COLO829 (cell line): ENCODE results near the gene ATG7.
"Not testable (repeated sequence)": the region's sequence is repeated elsewhere in the genome, so short reads cannot be mapped to it uniquely, and the experiment has no call there.

Experiments used
- DNase-seq: peaks from one replicate; pipeline ENCODE4 v3.0.0; 2012; ENCODE audit warnings: low spot score

ATG7 gene

GRCh38 chr3:11431319-11431718 lies 159.1 kb downstream of the ATG7 start:
- DNase-seq, result no peak

GRCh38 chr3:11434017-11434526 lies 161.9 kb downstream of the ATG7 start:
- peak; percentile 6 for DNase-seq

GRCh38 chr3:11434563-11435096 lies 162.4 kb downstream of the ATG7 start:
- no peak for DNase-seq

GRCh38 chr3:11435440-11436165 lies 163.4 kb downstream of the ATG7 start:
- DNase-seq, result no peak

GRCh38 chr3:11436775-11437174 lies 164.6 kb downstream of the ATG7 start:
- DNase-seq, result no peak

- no peak for DNase-seq
These were observed 165.3 kb downstream of the ATG7 start for GRCh38 chr3:11437506-11437905.

GRCh38 chr3:11438646-11439045 lies 166.4 kb downstream of the ATG7 start:
- DNase-seq, result no peak

DNA sequence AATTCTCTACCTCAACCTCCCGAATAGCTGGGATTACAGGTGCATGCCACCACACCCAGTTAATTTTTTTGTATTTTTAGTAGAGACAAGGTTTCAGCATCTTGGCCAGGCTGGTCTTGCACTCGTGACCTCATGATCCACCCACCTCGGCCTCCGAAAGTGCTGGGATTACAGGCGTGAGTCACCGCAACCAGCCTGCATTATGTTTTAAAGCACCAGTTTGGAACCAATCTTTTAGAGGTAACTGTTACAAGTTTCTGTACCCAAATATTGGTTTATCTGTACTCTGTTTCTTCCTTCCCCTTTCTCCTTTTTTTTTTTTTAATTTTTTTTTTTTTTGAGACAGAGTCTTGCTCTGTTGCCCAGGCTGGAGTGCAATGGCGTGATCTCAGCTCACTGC lies 169.1 kb downstream of the ATG7 start:
- DNase-seq, result not testable (repeated sequence)

DNA sequence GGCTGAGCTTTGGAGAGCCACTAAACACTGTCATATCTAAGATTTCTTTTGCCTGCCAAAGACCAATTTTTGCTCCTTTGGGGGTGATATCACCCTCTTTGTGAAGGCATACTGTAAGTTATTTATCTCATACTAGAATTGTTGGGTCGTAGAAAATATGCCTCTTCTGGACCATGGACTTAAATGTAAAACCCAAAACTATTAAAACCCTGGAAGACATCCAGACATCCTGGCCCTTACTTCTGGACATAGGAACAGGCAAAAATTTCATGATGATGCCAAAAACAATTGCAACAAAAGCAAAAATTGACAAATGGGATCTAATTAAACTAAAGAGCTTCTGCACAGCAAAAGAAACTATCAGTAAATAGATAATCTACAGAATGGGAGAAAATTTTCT lies 172.2 kb downstream of the ATG7 start:
- DNase-seq, result no peak

DNA sequence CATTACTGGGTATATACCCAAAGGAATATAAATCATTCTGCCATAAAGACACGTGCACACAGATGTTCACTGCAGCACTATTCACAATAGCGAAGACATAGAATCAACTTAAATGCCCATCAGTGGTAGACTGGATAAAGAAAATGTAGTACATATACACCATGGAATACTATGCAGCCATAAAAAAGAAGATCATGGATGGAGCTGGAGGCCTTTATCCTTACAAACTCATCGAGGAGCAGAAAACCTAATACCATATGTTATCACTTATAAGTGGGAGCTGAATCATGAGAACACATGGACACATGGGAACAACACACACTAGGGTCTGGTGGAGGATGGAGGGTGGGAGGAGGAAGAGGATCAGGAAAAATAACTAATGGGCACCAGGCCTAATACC lies 173.0 kb downstream of the ATG7 start:
- DNase-seq, result not testable (repeated sequence)

DNA sequence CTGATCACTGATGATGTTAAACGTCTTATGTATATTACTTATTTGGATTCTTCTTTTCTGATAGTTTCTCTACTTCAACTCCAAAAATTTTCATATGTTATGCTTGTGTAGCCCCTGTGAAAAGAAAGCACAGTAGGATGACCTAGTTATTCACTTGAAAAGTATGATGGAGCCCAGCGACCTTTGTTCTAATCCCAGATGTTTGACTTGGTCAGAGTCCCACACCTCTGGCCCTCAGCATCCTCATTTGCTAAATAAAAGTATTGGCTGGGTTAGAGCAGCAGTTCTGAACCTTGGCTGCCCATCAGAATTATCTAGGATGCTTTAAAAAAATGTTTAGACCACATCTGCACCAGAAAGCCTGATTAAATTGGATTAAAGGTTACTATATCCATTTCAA lies 173.7 kb downstream of the ATG7 start:
- no peak for DNase-seq

DNA sequence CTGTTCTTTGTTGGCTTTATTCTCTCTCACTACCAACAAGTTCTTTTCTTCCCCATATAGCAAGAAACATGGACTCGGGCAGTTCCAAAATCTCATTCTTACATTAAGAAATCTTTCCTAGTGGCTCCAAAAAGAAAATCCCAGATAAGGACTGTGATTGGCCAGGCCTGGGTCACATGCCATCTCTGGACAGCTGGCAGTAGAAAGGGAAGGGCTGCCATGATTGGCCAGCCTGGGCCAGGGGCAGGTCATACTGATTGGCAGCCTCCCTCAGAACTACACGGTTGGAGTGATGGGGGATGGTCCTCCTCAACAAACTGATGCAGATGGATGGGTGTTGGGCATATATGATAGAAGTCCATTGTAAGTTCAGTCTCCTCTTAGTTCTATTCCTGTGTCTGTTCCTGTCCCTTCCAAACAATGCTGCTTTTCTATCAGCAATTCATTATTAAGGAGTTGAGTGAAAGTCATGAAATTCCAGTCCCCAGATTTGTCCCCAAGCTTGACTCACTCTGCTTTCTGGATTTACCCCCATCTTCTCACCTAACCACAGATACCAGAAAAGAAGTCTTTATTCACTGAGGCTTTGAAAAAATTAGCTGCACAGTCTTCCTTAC lies 175.5 kb downstream of the ATG7 start:
- peak; percentile 62 for DNase-seq

GRCh38 chr3:11450015-11450414 lies 177.8 kb downstream of the ATG7 start:
- DNase-seq, result no peak

DNA sequence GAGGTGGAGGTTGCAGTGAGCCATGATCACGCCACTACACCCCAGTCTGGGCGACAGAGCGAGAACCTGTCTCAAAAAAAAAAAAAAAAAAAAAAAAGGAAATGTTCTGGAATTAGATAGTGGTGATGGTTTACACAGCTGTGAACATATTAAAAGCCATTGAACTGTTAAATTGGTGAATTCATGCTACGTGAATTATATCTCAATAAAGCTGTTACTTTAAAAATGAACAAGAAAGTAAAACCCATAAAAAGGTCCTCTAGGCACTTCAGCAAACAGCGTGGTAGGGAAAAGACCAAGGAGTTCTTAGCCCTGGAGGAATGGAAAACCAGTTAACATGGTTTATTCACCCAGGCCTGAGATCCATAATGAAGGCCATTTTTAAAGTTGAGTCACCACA lies 180.1 kb downstream of the ATG7 start:
- no peak for DNase-seq

DNA sequence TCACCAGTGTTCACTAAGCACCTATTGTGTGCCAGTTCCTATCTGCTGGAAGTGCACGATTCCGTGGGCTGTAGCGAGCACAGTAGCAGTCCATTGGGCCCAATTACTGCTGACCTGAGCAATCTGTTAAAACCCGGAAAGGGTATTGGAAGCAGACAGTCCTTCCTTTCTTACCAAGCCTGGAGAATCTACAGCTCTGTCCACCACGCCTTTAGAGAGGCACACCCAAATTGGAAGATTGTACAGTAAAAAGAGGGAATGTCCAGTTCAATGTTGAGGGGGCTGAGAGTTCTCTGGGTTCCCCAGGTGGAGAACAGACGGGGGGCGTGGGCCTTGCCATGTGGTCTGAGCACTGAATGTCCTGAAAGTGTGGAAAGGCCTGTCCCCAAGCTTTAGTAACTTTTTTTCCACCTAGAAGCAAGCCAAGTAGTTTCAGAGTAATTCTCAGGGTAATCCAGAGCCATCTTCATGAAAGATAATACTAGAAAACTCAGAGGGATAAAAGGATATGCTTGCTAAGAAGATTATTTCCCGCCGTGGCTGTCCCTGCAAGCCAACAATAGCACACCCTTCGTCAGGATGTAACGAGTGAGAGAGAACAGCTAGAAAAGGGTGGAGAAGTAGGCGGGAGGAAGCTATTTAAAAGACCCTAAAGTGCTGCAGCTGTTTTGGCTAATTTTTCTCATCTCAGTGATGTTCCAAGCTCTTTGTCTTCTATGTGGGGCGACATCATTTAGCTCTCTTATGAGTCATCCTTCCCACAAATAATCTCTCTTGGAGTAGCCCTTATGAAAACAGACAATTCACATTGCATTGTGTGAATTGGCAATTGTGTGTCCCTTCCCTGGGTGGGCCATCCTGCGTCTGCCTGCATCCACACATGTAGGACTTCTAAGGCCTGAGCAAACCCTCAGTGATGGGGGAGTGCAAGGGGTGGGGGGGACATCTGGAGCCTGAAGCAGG lies 181.0 kb downstream of the ATG7 start:
- no peak for DNase-seq

DNA sequence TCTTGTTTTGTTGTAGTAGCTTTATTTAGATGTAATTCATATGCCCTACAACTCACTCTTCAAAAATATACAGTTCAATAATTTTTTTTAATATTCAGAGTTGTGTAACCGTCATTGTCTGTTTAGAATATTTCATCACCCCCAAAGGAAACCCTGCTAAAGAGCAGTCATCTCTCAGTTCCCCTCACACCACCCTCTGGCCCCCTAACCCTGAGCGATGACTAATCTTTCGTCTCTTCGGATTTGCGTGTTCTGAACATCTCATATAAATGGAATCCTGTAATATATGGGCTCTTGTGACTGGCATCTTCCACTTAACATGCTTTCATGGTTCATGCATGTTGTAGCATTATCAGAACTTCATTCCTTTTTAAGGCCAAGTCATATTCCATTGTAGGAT lies 183.8 kb downstream of the ATG7 start:
- no peak for DNase-seq

GRCh38 chr3:11457135-11457534 lies 184.9 kb downstream of the ATG7 start:
- DNase-seq, result no peak

DNA sequence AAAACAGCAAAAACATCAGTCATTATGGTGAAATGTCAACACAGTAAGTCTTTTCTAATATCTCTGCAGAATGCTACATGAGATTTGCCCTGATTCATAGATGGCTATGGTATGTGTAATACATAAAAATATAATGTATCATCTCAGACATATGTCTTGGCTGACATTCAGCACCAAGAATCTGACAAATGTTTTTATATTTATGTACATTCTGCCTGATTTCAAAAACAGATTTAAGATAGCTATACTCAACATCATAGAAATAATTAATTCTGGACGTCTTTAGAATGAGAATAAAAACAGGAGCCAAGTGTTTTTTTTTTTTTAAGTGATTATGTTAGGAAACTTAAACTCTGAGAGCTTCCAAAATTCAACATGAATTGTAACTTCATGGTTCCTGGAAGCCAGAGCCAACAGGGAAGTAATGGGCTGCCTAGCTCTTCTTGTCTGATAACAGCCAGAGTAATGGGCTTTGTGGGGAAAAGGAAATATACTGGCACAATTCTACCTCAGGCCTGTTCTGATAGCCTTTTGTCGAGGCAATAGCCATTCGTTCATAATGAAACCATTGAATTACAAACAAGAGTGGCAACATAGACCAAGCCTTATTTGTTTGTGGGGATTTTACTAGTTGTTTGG lies 187.1 kb downstream of the ATG7 start:
- DNase-seq, result no peak

- no peak for DNase-seq
These were observed 189.0 kb downstream of the ATG7 start for GRCh38 chr3:11461226-11461625.

DNA sequence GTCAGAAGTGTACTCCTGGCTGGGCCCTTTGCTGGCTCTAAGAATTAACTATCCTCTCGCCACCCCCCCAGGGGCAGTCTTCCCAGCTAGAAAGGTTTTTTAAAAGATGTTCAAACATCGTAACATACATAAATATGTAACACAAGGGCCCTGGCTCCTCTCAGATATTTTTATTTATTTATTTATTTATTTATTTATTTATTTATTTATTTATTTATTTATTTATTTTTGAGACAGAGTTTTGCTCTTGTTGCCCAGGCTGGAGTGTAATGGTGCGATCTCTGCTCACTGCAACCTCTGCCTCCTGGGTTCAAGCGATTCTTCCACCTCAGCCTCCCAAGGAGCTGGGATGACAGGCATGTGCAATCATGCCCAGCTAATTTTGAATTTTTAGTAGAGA lies 190.5 kb downstream of the ATG7 start:
- DNase-seq, result not testable (repeated sequence)

DNA sequence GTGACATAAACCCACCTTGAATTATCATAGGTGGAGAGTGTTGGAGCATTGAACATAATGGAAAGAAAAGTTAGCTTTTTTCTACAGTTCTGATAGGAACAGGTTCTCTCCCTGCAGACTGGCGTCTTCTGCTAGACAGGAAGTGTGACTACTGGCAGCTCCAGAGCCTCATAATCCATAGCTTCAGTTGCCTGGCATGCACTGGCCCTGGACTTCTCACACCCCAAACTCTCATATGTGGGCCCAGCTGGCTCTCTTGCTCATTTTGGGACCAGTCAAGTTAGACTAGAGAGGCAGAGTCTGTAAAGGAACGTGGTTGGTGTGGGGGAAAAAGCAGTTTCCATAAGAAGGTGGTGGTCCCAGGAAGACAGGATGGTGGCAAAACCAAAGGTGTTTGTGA lies 191.4 kb downstream of the ATG7 start:
- no peak for DNase-seq

DNA sequence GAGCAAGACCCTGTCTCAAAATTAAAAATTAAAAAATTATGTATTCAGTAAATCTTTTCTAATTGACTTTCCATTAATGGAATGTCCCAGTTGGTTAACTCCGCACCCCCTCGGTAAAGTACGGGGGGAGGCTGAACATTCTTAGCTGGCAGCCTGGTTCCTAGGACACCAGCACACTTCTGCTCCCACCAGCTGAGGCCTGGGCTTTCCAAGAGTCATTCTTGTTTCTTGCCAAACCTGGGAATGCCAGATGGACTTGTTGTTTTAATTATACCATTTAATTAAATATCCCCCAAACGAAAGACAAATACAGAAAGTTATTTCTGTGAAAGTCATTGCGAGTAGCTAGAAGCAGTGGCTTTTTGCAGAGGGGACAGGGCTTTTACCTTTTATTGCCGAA lies 192.2 kb downstream of the ATG7 start:
- DNase-seq, result no peak
